Measurements from ENCODE around the gene FKBP1B. TPM values are rescaled to one million over a fixed set of nuclear protein-coding genes. Genes with fewer than 3 reads are reported as not detected.
A peak's percentile ranks its signal among the peaks of the same experiment; 100 is the strongest.

Gene FKBP1B
- total RNA-seq, 1 donor = 3.3 TPM

GRCh38 chr2:24050041-24050979 lies 769 bp downstream of the FKBP1B start:
- TF ChIP-seq CTCF (IDR thresholded peaks at IDR 0.05; ENCODE audit: extremely low read depth, low read depth, low read length) = no peak
- Histone ChIP-seq H3K36me3 (ENCODE audit: insufficient read depth, low read length) (no peaks in the 10 kb centered on the region), H4K20me1 (ENCODE audit: insufficient read depth, low read length) (no peaks in the 10 kb centered on the region), H3K27ac (ENCODE audit: low read depth, low read length) (no peak overlapping the region), H3K79me2 (ENCODE audit: insufficient read depth, low read length) (peaks cover 14% of the 10 kb centered on the region), H3K4me2 (ENCODE audit: insufficient read depth, low read length) (peak overlapping the region; percentile 86), H3K9me3 (ENCODE audit: low read depth, low read length) (no peaks in the 10 kb centered on the region), H2AFZ (ENCODE audit: low read length) (peak overlapping the region; percentile 85), H3K4me3 (ENCODE audit: insufficient read depth, low read length) (peak overlapping the region; percentile 77), H3K27me3 (ENCODE audit: insufficient read depth, low read length) (peaks cover 3% of the 10 kb centered on the region), H3K4me1 (ENCODE audit: insufficient read depth, low read length) (peaks cover 20% of the 10 kb centered on the region)
- DNase-seq (ENCODE audit: insufficient read length, low spot score, missing footprints) = peak; percentile 73

- Histone ChIP-seq H3K4me3 (ENCODE audit: insufficient read depth, low read length) (no peak overlapping the region), H3K4me2 (ENCODE audit: insufficient read depth, low read length) (no peak overlapping the region), H4K20me1 (ENCODE audit: insufficient read depth, low read length) (no peaks in the 10 kb centered on the region), H3K36me3 (ENCODE audit: insufficient read depth, low read length) (no peaks in the 10 kb centered on the region), H3K9me3 (ENCODE audit: low read depth, low read length) (no peaks in the 10 kb centered on the region), H3K27ac (ENCODE audit: low read depth, low read length) (no peak overlapping the region), H2AFZ (ENCODE audit: low read length) (no peak overlapping the region), H3K27me3 (ENCODE audit: insufficient read depth, low read length) (peaks cover 3% of the 10 kb centered on the region), H3K79me2 (ENCODE audit: insufficient read depth, low read length) (peaks cover 3% of the 10 kb centered on the region), H3K4me1 (ENCODE audit: insufficient read depth, low read length) (peaks cover 12% of the 10 kb centered on the region)
- DNase-seq (ENCODE audit: insufficient read length, low spot score, missing footprints) = no peak
- no peak for TF ChIP-seq CTCF (IDR thresholded peaks at IDR 0.05; ENCODE audit: extremely low read depth, low read depth, low read length)
Observed at GRCh38 chr2:24051833-24052232, 2.3 kb downstream of the FKBP1B start.

- Histone ChIP-seq H3K79me2 (ENCODE audit: insufficient read depth, low read length) (no peaks in the 10 kb centered on the region), H3K27me3 (ENCODE audit: insufficient read depth, low read length) (peaks cover 3% of the 10 kb centered on the region), H2AFZ (ENCODE audit: low read length) (no peak overlapping the region), H3K4me3 (ENCODE audit: insufficient read depth, low read length) (no peak overlapping the region), H3K27ac (ENCODE audit: low read depth, low read length) (no peak overlapping the region), H3K4me1 (ENCODE audit: insufficient read depth, low read length) (peaks cover 8% of the 10 kb centered on the region), H3K4me2 (ENCODE audit: insufficient read depth, low read length) (no peak overlapping the region), H3K36me3 (ENCODE audit: insufficient read depth, low read length) (no peaks in the 10 kb centered on the region), H3K9me3 (ENCODE audit: low read depth, low read length) (no peaks in the 10 kb centered on the region), H4K20me1 (ENCODE audit: insufficient read depth, low read length) (no peaks in the 10 kb centered on the region)
- no peak for TF ChIP-seq CTCF (IDR thresholded peaks at IDR 0.05; ENCODE audit: extremely low read depth, low read depth, low read length)
- no peak for DNase-seq (ENCODE audit: insufficient read length, low spot score, missing footprints)
Observed at GRCh38 chr2:24052951-24053350, 3.4 kb downstream of the FKBP1B start.

GRCh38 chr2:24054366-24055010 lies 4.9 kb downstream of the FKBP1B start:
- Histone ChIP-seq H2AFZ (ENCODE audit: low read length) (no peak overlapping the region), H3K9me3 (ENCODE audit: low read depth, low read length) (no peaks in the 10 kb centered on the region), H3K4me1 (ENCODE audit: insufficient read depth, low read length) (no peaks in the 10 kb centered on the region), H3K27me3 (ENCODE audit: insufficient read depth, low read length) (peaks cover 3% of the 10 kb centered on the region), H3K4me2 (ENCODE audit: insufficient read depth, low read length) (no peak overlapping the region), H3K79me2 (ENCODE audit: insufficient read depth, low read length) (no peaks in the 10 kb centered on the region), H3K36me3 (ENCODE audit: insufficient read depth, low read length) (no peaks in the 10 kb centered on the region), H3K27ac (ENCODE audit: low read depth, low read length) (no peak overlapping the region), H3K4me3 (ENCODE audit: insufficient read depth, low read length) (no peak overlapping the region), H4K20me1 (ENCODE audit: insufficient read depth, low read length) (no peaks in the 10 kb centered on the region)
- TF ChIP-seq CTCF (IDR thresholded peaks at IDR 0.05; ENCODE audit: extremely low read depth, low read depth, low read length) = no peak
- DNase-seq (ENCODE audit: insufficient read length, low spot score, missing footprints) = no peak
